ENCODE results near the gene PHKB. TPM values are rescaled to one million over a fixed set of nuclear protein-coding genes. Genes with fewer than 3 reads are reported as not detected.

PHKB gene
- total and polyA plus RNA-seq, 2 donors (not counting 1 experiment from before 2014, with no cell fraction given), result 50.4 to 223 TPM

DNA sequence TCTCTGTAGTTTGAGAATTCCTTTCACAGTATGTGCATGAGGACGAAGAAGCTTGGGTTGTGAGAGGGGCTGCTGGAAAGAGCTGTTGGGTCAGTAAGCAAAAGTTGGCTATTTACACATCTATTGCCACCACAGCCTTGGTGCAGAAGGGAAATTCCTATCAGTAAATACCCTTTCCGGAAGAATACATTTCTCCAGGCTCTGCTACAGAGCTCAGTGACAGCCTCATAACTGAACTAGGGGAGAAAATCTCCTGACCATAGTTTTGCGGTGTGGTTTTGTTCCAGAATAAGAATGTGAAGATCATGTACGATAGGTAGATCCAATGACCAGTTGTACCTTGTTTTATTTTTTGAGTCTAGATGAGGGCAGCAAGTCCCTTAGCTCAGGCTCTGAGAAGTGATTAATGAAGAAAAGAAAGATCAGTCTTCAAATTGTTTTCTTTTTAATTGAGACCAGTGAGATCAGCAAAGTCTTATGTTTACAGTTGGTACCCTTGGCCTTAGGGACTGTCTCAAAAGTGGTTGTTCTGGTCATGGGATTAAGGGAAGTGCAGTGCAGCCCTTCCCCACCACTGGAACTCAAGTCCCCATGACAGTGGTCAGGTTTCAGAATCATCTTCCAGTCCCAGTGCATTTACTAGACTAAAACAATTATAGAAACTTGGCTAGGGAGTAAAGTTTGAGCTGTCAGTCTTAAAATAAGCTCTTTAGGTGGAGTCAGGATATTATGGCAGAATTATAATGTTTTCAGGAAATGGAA, 123.5 kb downstream of the PHKB start:
- H3K27ac ChIP-seq (ENCODE audit: low read length in 2 of 2), result no peak overlapping the region
- H3K4me1 ChIP-seq (ENCODE audit: control insufficient read depth in 2 of 2, insufficient read depth in 2 of 2, low read length in 2 of 2), result no peaks in the 10 kb centered on the region
- ATAC-seq (ENCODE audit: low read depth) (no peak), DNase-seq (no peak)
- no peak overlapping the region for H3K9ac ChIP-seq (ENCODE audit: low read length)
- no peaks in the 10 kb centered on the region for H3K27me3 ChIP-seq (replicated peaks in 1 of 4; ENCODE audit: control extremely low read depth in 1 of 4, control insufficient read depth in 3 of 4, insufficient read depth in 4 of 4, low read length in 3 of 4)
- H4K20me1 ChIP-seq (ENCODE audit: control insufficient read depth, insufficient read depth, low read length, poor library complexity, severe bottlenecking), result no peaks in the 10 kb centered on the region
- peaks cover 11 to 20% of the 10 kb centered on the region in 2 experiments for H3K36me3 ChIP-seq (replicated peaks in 1 of 2; ENCODE audit: control extremely low read depth in 1 of 2, control insufficient read depth in 1 of 2, extremely low read depth in 1 of 2, insufficient read depth in 2 of 2, low read length in 1 of 2)
- H3K4me3 ChIP-seq (ENCODE audit: control extremely low read depth in 1 of 5, extremely low read depth in 1 of 5, insufficient read depth in 1 of 5, low read depth in 2 of 5, low read length in 4 of 5), result no peak overlapping the region
- intact Hi-C loops (cut with micrococcal nuclease), result no loop called here
- Mint-ChIP-seq H3K27ac (no peak overlapping the region), H3K9me3 (ENCODE audit: insufficient read depth) (no peaks in the 10 kb centered on the region), H3K4me1 (no peaks in the 10 kb centered on the region), H3K27me3 (no peaks in the 10 kb centered on the region), H3K4me3 (no peak overlapping the region)
- ChIA-PET POLR2A (no interaction called here), CTCF (no interaction called here)
- TF ChIP-seq, protein P1, sequence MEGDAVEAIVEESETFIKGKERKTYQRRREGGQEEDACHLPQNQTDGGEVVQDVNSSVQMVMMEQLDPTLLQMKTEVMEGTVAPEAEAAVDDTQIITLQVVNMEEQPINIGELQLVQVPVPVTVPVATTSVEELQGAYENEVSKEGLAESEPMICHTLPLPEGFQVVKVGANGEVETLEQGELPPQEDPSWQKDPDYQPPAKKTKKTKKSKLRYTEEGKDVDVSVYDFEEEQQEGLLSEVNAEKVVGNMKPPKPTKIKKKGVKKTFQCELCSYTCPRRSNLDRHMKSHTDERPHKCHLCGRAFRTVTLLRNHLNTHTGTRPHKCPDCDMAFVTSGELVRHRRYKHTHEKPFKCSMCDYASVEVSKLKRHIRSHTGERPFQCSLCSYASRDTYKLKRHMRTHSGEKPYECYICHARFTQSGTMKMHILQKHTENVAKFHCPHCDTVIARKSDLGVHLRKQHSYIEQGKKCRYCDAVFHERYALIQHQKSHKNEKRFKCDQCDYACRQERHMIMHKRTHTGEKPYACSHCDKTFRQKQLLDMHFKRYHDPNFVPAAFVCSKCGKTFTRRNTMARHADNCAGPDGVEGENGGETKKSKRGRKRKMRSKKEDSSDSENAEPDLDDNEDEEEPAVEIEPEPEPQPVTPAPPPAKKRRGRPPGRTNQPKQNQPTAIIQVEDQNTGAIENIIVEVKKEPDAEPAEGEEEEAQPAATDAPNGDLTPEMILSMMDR (IDR thresholded peaks at IDR 0.05), result no peak
- no peak for TF ChIP-seq EZH2 (IDR thresholded peaks at IDR 0.05; ENCODE audit: borderline replicate concordance, insufficient read depth, low read depth, low read length, poor library complexity, severe bottlenecking)
- H2AFZ ChIP-seq (ENCODE audit: insufficient read depth, low read depth, low read length, poor library complexity, severe bottlenecking), result no peak overlapping the region
- no peaks in the 10 kb centered on the region for H3K79me2 ChIP-seq (ENCODE audit: control insufficient read depth, insufficient read depth, low read length)
- WGBS (ENCODE audit: insufficient coverage), result 85% methylated on average over 2 of the region's 4 CpGs
- no peaks in the 10 kb centered on the region for H3K9me3 ChIP-seq (ENCODE audit: control extremely low read depth in 1 of 3, control insufficient read depth in 2 of 3, insufficient read depth in 1 of 3, low read length in 2 of 3)
- H3K4me2 ChIP-seq (replicated peaks; ENCODE audit: low read depth, low read length, poor library complexity, severe bottlenecking), result no peak overlapping the region

DNA sequence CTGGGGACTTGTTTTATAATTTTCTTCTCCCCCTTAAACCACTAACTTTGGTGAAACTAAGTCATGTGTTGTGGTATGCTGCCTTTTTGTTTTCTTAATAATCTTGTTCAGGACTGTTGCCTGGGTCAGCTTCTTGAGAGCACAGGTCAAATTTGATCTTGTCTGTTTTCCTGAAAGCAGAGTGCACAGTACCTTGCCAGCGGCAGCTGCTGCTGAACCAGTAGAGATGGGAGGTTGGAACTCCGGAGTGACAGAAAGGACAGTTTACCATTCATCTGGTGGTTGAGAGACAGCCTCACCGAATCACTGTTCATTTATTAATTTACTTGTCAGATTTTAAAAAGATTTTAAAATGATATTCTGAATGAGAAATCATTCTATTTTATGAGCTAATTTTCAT, 125.0 kb downstream of the PHKB start:
- no peaks in the 10 kb centered on the region for H3K27me3 Mint-ChIP-seq
- no peak overlapping the region for H2AFZ ChIP-seq (ENCODE audit: insufficient read depth, low read depth, low read length, poor library complexity, severe bottlenecking)
- H3K27me3 ChIP-seq (replicated peaks in 1 of 4; ENCODE audit: control extremely low read depth in 1 of 4, control insufficient read depth in 3 of 4, insufficient read depth in 4 of 4, low read length in 3 of 4), result no peaks in the 10 kb centered on the region
- H3K4me2 ChIP-seq (replicated peaks; ENCODE audit: low read depth, low read length, poor library complexity, severe bottlenecking), result no peak overlapping the region
- H3K79me2 ChIP-seq (ENCODE audit: control insufficient read depth, insufficient read depth, low read length), result no peaks in the 10 kb centered on the region
- ChIA-PET CTCF (no interaction called here), POLR2A (no interaction called here)
- H3K9me3 Mint-ChIP-seq (ENCODE audit: insufficient read depth), result no peaks in the 10 kb centered on the region
- no peaks in the 10 kb centered on the region for H4K20me1 ChIP-seq (ENCODE audit: control insufficient read depth, insufficient read depth, low read length, poor library complexity, severe bottlenecking)
- H3K36me3 ChIP-seq (replicated peaks in 1 of 2; ENCODE audit: control extremely low read depth in 1 of 2, control insufficient read depth in 1 of 2, extremely low read depth in 1 of 2, insufficient read depth in 2 of 2, low read length in 1 of 2), result peaks cover 18 to 30% of the 10 kb centered on the region in 2 experiments
- no peak overlapping the region for H3K4me3 ChIP-seq (ENCODE audit: control extremely low read depth in 1 of 5, extremely low read depth in 1 of 5, insufficient read depth in 1 of 5, low read depth in 2 of 5, low read length in 4 of 5)
- H3K27ac Mint-ChIP-seq, result no peak overlapping the region
- H3K27ac ChIP-seq (ENCODE audit: low read length in 2 of 2), result no peak overlapping the region
- 80% methylated on average over 1 of the region's 3 CpGs for WGBS (ENCODE audit: insufficient coverage)
- intact Hi-C loops (cut with micrococcal nuclease), result no loop called here
- ATAC-seq (ENCODE audit: low read depth) (no peak), DNase-seq (no peak)
- H3K4me1 ChIP-seq (ENCODE audit: control insufficient read depth in 2 of 2, insufficient read depth in 2 of 2, low read length in 2 of 2), result no peaks in the 10 kb centered on the region
- no peak overlapping the region for H3K4me3 Mint-ChIP-seq
- no peaks in the 10 kb centered on the region for H3K9me3 ChIP-seq (ENCODE audit: control extremely low read depth in 1 of 3, control insufficient read depth in 2 of 3, insufficient read depth in 1 of 3, low read length in 2 of 3)
- H3K9ac ChIP-seq (ENCODE audit: low read length), result no peak overlapping the region
- no peak for TF ChIP-seq EZH2 (IDR thresholded peaks at IDR 0.05; ENCODE audit: borderline replicate concordance, insufficient read depth, low read depth, low read length, poor library complexity, severe bottlenecking)
- TF ChIP-seq, protein P1 (IDR thresholded peaks at IDR 0.05), result no peak
- H3K4me1 Mint-ChIP-seq, result no peaks in the 10 kb centered on the region

Measured in B cell (primary cell).